Ovary (tissue), 9 donors: ENCODE measurements around the gene MDH1. TPM values are rescaled to one million over a fixed set of nuclear protein-coding genes. Genes with fewer than 3 reads are reported as not detected.
"Not testable (repeated sequence)": the region's sequence is repeated elsewhere in the genome, so short reads cannot be mapped to it uniquely, and the experiment has no call there.

Experiments
- DNase-seq, 5 donors: peaks; one replicate each; pipeline ENCODE4 v3.0.0-alpha.2; 2019 to 2020
- H3K27ac ChIP-seq, 2 donors: fragments of 200-600 bp; one replicate each; pipeline versions ENCODE4 v1.5.1 to v1.8.0; 2019 to 2022
- H3K27me3 ChIP-seq: fragments of 200-600 bp; one replicate; pipeline ENCODE4 v1.8.0; 2022
- H3K36me3 ChIP-seq: fragments of 200-600 bp; sonication (generic); one replicate; pipeline ENCODE4 v1.5.1; 2019
- H3K4me1 ChIP-seq: one replicate; pipeline ENCODE4 v1.8.1; 2013; ENCODE audit warnings: mild to moderate bottlenecking, moderate library complexity; ENCODE audit not compliant: insufficient read depth
- H3K4me3 ChIP-seq: fragments of 200-600 bp; sonication (generic); one replicate; pipeline ENCODE4 v1.5.1; 2017
- H3K9me3 ChIP-seq, 2 donors: fragments of 200-600 bp in 1 of 2; sonication (generic) in 1 of 2; one replicate each; pipeline versions ENCODE4 v1.5.1 to v1.8.1; 2013 to 2019; ENCODE audit warnings: mild to moderate bottlenecking in 1 of 2, moderate library complexity in 1 of 2
- EP300 ChIP-seq: sonication (generic); formaldehyde crosslinking; IDR thresholded peaks from one replicate; pipeline ENCODE4 v1.6.1; 2017; ENCODE audit warnings: antibody characterized with exemption
- POLR2A ChIP-seq: fragments of 450-650 bp; IDR thresholded peaks from one replicate; pipeline ENCODE4 v1.6.1; 2017; ENCODE audit warnings: antibody characterized with exemption, mild to moderate bottlenecking, moderate library complexity
- WGBS, 3 donors: extraction: QIAGEN DNeasy Blood & Tissue Kit in 1 of 3; methylation state at CpG; one replicate each; pipeline versions ENCODE4 v1.1.5 to v1.1.7; 2013 to 2017; 5-methylcytosine and 5-hydroxymethylcytosine counted together
- intact Hi-C, 4 donors: fragments of 100-400 bp; cut with DNase I; formaldehyde crosslinking; loops; one replicate each; pipeline versions ENCODE4 v1.11.0 to v1.15.1; 2022 to 2023
- polyA plus RNA-seq, 2 donors: library from polyadenylated mRNA; stranded (reverse); fragments of 200-250 nt in 1 of 2; fragments of 350-450 nt in 1 of 2; fragmentation: Illumina TruSeq in 1 of 2; extraction: RNeasy Lipid Tissue Mini Kit (QIAGEN cat#74804) in 1 of 2; gene quantifications; one replicate each; pipeline ENCODE4 v1.2.3, GENCODE V29; 2013 to 2014
- total RNA-seq, 7 donors: library from RNA; depleted of rRNA in 2 of 7; stranded (reverse); fragments of >200 nt in 2 of 7; fragmentation: NEBNext Ultra II Directional in 3 of 7; extraction: Animal tissue kit (Norgen Biotek cat#: 25700) in 3 of 7; gene quantifications; one replicate each; pipeline versions ENCODE4 v1.1.0 to v1.2.4, GENCODE V29; 2016 to 2023
- TF ChIP-seq, protein P1 (sequence below), 3 donors: fragments of 450-650 bp in 2 of 3; fragments of 200-600 bp in 1 of 3; IDR thresholded peaks; one replicate each; pipeline versions ENCODE4 v1.5.1 to v1.8.0; 2016 to 2022; ENCODE audit warnings: antibody characterized with exemption in 3 of 3, mild to moderate bottlenecking in 1 of 3
- donor health status: DM: no; HTN: no; CAD: no; lungs with moderate emphysema.
- donor health status: DM: no; HTN: no; CAD: no.
- donor health status: Bipolar disorder and iron deficiency.
- donor health status: DM: yes; HTN: yes; CAD: no.
- donor health status: DM: no; HTN: no; CAD: no.
- donor health status: DM: yes; HTN: yes; CAD: no.

The MDH1 gene
- total and polyA plus RNA-seq, 9 donors: 72.3 to 126 (median 87.1) TPM

DNA sequence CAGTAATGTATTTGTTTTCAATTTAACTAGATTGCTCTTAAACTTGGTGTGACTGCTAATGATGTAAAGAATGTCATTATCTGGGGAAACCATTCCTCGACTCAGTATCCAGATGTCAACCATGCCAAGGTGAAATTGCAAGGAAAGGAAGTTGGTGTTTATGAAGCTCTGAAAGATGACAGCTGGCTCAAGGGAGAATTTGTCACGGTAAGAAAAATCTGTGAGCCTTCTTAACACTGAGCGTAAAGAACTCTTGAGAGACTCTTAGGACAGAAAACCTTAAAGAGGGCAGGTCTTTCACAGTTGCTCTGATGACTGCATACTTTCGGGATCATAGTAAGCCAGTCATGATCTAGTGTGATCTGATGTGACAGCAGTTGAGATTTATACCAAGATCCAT lies 15.9 kb downstream of the MDH1 start:
- TF ChIP-seq EP300 (no peak), POLR2A (no peak)
- TF ChIP-seq, protein P1, sequence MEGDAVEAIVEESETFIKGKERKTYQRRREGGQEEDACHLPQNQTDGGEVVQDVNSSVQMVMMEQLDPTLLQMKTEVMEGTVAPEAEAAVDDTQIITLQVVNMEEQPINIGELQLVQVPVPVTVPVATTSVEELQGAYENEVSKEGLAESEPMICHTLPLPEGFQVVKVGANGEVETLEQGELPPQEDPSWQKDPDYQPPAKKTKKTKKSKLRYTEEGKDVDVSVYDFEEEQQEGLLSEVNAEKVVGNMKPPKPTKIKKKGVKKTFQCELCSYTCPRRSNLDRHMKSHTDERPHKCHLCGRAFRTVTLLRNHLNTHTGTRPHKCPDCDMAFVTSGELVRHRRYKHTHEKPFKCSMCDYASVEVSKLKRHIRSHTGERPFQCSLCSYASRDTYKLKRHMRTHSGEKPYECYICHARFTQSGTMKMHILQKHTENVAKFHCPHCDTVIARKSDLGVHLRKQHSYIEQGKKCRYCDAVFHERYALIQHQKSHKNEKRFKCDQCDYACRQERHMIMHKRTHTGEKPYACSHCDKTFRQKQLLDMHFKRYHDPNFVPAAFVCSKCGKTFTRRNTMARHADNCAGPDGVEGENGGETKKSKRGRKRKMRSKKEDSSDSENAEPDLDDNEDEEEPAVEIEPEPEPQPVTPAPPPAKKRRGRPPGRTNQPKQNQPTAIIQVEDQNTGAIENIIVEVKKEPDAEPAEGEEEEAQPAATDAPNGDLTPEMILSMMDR (IDR thresholded peaks at IDR 0.05): no peak
- Histone ChIP-seq H3K36me3 (no peaks in the 10 kb centered on the region), H3K4me1 (no peaks in the 10 kb centered on the region), H3K27ac (no peak overlapping the region), H3K9me3 (no peaks in the 10 kb centered on the region), H3K4me3 (no peak overlapping the region), H3K27me3 (no peaks in the 10 kb centered on the region)
- intact Hi-C loops: no loop called here
- DNase-seq: no peak
- WGBS, 3 donors: 51 to 71% (median 59%) methylated on average over 4 of the region's 4 CpGs

DNA sequence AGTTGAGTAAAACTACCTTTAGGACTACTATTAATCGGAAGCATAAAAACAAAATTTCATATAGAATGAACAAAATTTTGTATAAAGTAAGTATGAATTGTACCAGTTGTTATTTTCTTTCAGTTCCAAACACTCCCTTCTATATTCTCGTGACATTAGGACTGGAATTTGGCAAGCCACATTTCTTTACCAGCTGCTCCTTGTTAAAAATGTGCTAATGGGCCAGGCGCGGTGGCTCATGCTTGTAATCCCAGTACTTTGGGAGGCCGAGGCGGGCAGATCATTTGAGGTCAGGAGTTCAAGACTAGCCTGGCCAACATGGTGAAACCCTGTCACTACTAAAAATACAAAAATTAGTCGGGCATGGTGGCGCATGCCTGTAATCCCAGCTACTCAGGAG lies 20.1 kb downstream of the MDH1 start:
- H3K9me3 ChIP-seq, DNase-seq, H3K36me3 ChIP-seq, H3K4me1 ChIP-seq, H3K27me3 ChIP-seq, H3K27ac ChIP-seq, intact Hi-C loops, H3K4me3 ChIP-seq: not testable (repeated sequence)
- 45 to 52% (median 50%) methylated on average over 8 of the region's 8 CpGs for WGBS, 3 donors

DNA sequence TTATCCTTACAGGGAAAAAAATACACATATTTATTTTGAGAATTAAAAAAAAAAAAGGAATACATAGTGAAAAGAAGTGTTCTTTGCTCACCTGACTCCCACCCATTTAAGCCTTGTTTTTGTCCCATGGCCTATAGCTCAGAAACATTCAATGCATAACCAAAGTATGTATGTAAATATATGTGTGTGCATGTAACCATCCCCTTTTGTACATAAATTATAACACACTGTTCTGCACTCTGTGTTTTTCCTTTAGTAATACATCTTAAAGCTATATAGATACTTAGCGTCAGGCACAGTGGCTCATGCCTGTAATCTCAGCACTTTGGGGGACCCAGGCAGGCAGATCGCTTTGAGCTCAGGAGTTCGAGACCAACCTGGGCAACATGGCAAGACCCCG lies 21.8 kb downstream of the MDH1 start:
- intact Hi-C loops: no loop called here
- 96 to 98% (median 98%) methylated on average over 4 of the region's 4 CpGs for WGBS, 3 donors
- TF ChIP-seq EP300 (no peak), POLR2A (no peak)
- TF ChIP-seq, protein P1 (IDR thresholded peaks at IDR 0.05): no peak
- H3K36me3 ChIP-seq: no peaks in the 10 kb centered on the region
- H3K27me3 ChIP-seq: no peaks in the 10 kb centered on the region
- no peaks in the 10 kb centered on the region for H3K9me3 ChIP-seq
- DNase-seq: no peak
- no peak overlapping the region for H3K27ac ChIP-seq
- no peaks in the 10 kb centered on the region for H3K4me1 ChIP-seq
- no peak overlapping the region for H3K4me3 ChIP-seq

DNA sequence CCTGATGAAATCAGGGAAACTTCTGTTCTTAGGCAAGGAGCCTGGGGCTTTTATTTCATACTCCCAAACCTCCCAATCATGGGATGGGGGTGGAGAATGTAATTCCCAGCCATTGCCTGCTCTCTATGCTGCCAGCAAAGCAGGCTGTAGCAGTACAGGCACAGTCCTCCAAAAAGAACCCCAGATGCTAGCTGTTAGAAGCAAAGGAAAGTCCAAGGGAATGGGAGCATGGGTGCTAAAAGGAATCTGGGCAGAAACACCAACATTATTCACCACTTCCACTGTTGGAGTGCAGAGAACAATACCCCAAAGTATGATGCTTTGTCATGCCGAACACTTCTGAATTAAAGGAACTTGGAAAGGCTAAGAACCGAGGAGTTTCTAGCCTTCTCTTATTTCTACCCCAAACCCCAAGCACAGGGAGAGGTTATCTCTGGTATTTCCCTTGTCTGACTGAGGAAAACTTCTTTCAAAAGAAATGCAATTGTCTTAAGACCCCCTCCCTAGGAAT lies 24.7 kb downstream of the MDH1 start:
- Histone ChIP-seq H3K4me1 (no peaks in the 10 kb centered on the region), H3K27me3 (no peaks in the 10 kb centered on the region), H3K36me3 (no peaks in the 10 kb centered on the region), H3K9me3 (no peaks in the 10 kb centered on the region), H3K4me3 (no peak overlapping the region), H3K27ac (no peak overlapping the region)
- no peak for DNase-seq
- TF ChIP-seq, protein P1 (IDR thresholded peaks at IDR 0.05): no peak
- no peak for TF ChIP-seq EP300
- no peak for TF ChIP-seq POLR2A
- intact Hi-C loops: no loop called here
- 43 to 49% (median 47%) methylated on average over 2 of the region's 2 CpGs for WGBS, 3 donors

DNA sequence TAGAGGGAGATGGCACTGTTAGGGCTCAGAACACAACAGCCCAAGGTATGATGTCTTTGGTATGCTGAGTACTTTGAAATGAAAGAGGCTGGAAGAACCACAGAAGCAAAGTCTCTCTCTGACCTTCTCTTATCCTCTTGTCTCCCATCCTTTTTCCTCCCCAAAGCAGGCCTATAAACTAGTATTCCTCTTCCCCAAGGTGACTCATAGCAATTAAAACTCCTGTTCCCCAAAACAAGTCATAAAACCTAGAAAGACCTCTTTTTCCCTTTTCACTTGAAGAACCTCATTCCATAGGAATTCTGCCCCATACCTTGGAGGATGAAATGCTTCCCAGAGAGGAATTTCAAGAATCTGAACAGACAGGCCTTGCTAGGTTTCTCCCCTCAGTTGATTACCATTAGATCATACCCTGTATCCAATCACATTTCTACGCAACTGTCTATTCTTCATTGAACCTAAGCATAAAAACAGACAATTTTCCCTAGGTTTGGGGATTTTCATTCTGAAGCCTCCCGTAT lies 25.7 kb downstream of the MDH1 start:
- H3K27me3 ChIP-seq: no peaks in the 10 kb centered on the region
- H3K36me3 ChIP-seq: no peaks in the 10 kb centered on the region
- H3K4me1 ChIP-seq: no peaks in the 10 kb centered on the region
- DNase-seq: no peak
- H3K4me3 ChIP-seq: no peak overlapping the region
- H3K9me3 ChIP-seq: no peaks in the 10 kb centered on the region
- WGBS, 3 donors: 80 to 82% (median 82%) methylated on average over 2 of the region's 2 CpGs
- TF ChIP-seq POLR2A: no peak
- no peak for TF ChIP-seq EP300
- TF ChIP-seq, protein P1 (IDR thresholded peaks at IDR 0.05): no peak
- no peak overlapping the region for H3K27ac ChIP-seq
- intact Hi-C loops: no loop called here
